ENCODE measurements around the gene RAD51B.
A peak's percentile ranks its signal among the peaks of the same experiment; 100 is the strongest.

RAD51B gene

DNA sequence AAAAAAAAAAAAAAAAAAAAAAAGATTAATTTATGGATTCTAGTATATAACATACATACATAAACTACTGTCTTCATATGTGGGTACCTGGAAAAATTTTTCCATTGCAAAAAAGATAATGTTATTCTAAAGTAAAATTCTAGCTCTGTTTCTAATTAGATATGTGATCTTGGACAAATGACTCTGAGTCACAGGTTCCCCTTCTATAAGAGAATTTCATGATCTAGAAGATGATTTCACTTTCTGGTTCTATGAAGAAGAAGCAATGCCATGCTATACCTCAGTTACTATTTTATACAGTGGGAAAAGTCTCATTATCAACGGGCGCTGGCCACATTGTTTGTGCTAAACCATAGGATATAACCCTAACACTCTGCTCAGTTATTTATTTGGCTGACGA is 622.0 kb downstream of the RAD51B start:
- DNase-seq (ENCODE audit: low spot score) = no peak

DNA sequence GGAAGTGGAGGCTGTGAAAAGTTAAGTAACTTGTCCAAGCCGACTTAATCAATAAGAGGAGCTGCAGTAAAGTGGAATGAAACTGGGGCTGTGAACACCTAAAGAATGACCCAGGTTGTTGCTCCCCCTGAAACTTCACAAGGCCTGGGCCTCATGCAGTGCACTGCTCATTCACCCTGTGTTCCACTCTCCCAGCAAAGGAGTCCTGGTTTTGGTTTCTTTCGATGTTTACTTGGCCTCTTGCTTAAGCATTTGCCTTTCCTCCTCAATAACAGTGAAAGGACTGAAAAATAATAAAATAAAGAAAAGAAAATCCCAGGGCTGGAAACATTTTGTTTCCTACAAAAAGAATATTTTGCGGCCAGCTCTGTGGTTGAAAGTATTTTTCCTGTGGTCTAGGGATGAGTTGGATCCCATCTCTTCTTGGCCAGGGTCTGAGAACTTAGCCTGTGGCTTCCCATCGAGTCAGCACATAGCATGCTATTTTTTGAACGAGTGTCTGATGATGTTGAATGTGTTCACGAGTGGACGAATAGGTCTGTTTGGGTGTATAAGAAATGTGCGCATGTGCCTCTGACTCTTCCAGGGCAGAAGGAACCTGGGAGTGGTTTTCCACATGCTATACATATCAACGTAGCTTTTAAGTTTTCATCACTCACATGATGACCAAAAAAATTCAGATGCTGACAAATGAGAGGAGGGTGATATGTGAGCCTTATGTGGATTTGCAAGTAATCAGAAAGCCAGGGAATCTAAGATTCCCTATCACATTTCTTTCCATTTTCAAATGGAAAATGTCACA is 623.5 kb downstream of the RAD51B start:
- no peak for DNase-seq (ENCODE audit: low spot score)

DNA sequence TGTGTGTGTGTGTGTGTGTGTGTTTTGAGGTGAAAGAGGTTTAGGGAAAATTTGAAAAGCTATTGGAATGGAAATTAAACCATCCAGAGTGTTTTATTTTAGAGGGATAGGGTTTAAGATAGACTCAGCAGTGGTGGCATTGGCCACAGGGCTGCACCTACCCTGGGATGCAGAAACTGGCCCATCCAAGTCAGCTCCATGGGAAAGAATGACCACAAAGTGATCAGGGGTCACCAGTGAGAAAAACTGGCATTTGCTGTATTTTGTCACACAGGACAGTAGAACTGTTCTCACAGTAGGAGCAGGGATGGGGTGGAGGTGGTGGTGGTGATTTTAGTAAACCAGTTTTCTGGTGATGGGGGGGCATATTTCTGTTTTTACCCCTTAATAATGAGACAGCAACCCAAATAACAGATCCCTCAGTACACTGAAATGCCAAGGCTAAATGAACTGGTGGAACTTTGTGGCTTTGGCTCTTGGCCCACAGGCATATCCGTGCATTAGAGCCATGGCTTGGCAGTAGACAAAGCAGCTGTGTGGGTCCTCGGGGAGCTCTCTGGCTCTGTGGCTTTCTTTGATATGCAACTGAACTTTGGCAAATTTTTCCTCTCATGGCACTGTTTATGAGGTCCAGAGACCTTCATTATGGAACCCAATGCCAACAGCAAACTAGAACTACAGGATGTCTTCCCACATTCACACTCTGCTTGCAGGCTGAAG is 625.0 kb downstream of the RAD51B start:
- DNase-seq (ENCODE audit: low spot score) = no peak

DNA sequence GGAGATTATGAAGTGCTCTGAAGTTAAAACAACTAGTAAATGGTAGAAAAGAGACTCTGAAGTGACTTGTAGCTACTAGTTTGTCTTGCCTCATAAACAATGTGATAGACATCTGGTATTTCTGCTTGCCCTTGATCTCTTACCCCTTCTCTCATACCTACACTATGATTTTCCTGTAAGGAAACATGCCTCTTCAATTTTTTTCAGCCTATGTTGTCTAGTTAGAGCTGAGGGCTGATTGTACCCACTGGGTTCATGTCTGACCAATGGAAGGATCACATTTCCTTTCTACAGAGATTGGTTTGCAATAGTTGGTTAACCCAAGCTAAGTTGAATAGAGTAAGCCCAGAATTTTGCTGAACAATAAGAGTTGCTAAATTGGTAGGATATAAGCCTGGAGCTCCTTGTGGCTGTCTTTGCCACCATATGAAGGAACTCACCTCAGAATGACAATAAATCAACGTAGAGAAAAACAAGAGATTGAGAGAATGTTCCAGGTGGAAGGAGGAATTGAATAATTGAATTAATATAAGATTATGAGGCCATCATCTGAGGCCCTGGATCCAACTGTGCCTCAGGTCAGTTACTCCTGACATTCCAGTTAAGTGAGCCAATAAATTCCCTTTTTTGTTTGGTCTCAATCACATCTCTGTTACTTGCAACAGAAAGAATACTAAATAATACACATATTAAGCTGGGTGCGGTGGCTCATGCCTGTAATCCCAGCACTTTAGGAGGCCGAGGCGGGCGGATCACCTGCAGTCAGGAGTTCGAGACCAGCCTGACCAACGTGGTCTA is 626.9 kb downstream of the RAD51B start:
- DNase-seq (ENCODE audit: low spot score) = no peak

DNA sequence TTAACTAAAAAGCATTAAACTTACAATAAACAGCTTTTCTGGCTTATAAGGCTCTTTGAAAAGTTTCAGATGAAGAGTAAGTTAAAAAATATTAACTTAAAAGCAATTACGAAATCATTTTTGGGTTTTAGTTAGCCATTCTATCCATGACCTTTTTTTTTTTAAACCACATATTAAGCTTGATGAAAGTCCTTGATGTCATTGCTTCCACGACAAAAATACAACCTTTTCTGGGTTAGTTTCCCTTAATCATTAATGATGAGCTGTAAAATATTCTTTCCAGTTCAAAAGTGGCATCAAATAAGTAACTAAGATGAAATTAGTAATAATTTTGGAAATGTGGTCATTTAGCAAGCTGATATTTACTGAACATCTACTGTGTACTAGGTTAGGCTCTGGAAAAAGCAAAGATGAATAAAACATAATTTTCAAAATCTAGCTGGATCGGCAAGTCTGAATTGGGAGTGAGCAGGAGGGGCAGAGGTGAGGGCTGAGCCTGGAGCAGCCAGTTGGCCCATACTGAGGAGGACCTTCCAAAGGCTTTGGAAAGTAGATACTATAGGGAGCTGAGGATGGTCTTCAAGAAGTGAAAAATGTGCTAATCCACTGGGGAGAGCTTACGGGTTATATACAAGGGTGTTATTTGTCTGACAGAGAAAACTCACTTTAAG is 628.1 kb downstream of the RAD51B start:
- no peak for DNase-seq (ENCODE audit: low spot score)

DNA sequence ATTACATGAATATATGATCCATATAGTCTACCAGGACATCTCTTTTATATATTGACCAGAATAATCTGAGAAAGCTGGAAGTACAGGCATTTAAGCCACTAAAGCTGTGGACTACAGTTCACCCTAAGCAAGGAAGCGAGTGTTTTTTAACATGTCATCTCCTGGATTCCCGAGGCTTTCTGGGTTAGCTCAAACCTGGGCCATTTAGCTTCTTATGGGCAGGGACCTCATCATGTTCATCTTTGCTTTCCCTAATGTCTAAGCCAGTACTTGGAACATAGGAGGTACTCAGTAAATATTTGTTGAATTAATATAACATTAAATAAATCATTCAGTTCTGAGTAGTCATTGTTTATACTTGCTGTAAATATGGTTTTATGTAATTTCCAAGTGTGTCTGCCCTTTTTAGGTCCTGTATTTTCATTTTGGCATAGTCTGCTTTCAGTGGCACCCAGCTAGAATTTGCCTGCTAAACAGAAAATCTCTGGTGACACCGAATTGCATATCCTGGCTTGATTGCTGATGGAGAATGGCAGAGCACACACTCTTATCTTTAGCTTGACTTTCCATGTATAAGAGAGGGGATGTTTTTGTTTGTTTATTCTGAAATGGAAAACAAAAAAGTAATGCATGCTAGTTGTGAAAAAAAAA is 628.8 kb downstream of the RAD51B start:
- no peak for DNase-seq (ENCODE audit: low spot score)

DNA sequence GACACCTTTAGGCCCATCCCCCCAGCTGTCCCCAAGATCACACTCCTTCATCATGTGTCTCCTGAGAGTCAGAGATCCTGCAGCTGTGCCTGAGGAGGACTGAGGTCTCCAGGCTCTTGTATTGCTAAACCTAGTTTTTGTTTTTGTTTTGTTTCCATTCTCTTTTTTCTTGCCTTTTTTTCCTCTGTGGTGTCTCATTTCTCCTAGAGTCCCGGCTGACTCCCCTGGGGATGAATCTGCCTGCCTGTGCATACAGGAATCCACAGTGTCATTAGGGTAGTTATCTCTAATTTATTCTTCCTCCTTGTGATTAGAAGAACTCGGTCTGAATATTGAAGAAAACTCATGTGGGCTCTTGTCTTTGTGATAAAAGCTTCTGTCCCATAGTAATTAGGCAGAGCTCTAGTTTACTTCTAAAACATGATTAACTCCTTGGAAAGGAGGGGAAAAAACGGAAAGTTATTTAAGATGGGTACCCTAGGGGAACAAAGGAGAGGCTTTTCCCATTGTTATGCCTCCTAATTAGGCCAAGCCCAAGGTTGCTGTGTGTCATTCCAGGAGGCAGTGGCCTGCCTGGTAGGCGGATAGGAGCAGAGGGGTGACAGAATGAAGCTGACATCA is 630.1 kb downstream of the RAD51B start:
- no peak for DNase-seq (ENCODE audit: low spot score)

DNA sequence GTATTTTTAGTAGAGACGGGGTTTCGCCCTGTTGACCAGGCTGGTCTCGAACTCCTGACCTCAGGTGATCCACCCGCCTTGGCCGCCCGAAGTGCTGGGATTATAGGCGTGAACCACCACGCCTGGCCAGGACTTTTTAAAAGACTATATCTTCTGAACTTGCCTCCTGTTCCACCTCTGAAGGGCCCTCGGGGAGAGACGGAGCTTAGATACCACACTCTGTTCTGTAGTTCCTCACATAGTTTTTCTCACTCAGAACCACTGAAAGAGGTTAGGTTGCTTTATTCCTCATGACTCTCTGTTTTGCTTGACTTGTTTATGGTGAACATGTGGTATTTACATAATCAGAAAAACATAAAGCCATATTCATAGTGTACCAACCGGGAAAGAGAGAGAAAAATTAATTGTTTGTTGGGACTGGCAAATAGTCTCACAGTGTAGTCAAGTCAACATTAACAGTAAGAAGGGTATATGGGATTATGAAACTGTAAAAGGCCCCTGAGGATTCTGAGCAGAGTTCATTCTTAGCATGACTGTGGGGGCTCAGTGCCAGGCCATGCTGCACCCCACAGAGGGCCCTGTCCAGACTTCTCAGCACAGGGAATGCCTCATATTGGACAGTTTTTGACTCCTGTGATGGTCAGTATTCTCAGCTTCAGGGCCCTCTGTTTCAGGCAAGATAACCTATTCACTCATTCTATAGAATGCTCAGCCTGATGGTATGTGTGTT is 631.0 kb downstream of the RAD51B start:
- no peak for DNase-seq (ENCODE audit: low spot score)

DNA sequence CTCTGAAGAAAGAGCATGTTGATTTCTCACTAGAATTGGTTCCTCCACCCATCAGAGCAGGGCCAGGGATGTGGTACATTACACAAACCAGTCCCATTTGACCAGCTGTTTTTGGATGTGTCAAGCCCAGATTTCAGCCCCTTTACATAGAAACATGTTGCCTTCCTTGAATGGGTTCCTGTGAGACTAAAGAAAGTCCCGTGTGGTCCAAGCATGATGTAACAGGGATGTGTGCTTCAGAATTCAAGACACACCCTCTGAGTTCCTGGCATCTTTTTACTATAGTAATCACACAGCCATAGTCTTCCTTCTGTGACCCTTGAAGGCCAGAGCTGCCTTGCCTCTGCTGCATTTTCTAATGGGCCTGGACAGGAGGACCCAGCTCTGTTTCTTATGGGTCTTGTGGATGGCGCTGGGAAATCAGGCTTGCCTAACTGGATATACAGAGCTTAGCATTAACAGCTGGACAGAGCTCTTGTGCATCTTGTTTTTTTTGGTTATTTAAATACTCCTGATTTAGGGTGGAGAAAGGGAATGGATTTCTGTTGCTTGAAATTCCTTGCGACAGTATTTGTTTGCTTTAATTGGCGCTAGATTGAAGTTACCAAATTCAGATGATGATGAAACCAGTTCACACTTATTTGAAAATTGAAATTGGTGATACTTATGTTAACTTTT is 632.3 kb downstream of the RAD51B start:
- no peak for DNase-seq (ENCODE audit: low spot score)

DNA sequence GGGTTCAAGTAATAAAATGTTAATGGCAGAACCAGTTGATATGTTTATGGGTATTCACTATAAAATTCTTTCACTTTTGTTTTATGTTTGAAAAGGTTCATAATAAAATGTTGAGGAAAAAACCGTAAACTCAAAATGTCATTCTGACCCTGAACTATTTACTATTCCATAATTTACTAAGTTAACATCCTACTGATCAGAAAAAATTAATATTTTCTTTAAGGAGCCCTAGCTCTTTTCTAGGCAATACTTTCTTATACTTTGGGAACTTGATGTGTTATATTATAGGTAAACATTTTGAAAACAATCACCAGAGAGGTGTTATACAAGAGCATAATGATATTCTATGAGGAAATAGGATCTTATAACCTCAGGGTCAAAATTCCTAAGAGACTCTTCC is 638.7 kb downstream of the RAD51B start:
- no peak for DNase-seq (ENCODE audit: low spot score)

DNA sequence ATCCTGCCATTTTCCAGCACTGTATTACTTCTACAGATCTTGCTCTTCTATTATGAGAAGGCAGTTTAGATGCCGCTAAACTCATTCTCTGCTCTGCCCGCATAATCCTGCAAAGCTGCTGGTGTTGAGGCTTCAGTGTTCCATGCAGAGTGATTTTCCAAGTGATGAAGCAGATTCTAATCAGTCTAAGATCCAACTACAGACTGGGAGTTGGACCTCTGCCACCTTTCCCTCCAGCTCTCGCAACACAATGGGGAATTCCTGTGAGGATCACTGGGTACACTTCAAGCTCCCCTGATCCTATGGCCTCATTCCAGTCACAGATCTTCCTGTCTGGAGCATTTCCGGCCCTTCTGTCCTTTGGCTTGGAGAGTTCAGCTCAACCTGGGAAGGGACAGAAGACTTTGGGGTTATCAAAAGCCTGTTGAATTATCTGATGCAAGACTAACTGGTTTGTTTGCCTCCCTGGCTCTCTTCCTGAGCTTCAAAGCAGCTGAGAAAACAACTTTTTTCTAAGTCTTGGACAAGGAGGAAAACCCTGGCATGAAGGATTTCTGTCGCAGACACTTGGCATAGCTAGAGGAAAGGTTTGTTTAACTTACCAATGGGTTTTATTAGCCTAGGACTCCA is 639.4 kb downstream of the RAD51B start:
- DNase-seq (ENCODE audit: low spot score) = peak; percentile 32

DNA sequence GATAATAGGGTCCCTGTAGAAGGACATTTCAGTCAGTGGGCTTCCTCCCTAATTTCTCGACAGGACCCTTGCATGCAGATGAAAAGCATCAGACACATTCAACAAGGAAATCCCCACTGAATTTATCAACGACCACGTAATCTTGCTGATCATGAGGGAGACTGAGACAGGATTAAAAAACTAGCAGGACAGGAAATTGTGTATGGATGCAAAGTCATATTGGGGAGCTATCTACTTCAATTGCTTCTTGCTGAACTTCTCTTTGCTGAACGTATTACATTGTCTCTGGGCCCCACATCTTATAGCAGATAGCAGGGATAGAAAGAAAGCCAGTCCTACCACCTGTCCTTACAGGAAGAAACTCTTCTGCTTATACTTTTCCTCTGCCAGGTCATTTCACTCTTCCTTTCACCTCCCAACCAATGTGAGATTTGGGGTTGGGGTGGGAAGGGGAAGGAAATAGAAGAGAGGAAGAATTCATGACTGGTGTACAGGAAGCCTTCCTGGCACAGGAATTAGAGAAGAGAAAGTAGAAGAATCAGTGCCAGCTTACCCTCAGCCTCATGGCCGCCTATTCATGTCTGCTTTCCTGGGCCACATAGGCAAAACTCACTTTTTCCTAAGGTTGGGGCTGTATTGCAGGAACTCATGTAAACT is 640.0 kb downstream of the RAD51B start:
- DNase-seq (ENCODE audit: low spot score) = peak; percentile 51

DNA sequence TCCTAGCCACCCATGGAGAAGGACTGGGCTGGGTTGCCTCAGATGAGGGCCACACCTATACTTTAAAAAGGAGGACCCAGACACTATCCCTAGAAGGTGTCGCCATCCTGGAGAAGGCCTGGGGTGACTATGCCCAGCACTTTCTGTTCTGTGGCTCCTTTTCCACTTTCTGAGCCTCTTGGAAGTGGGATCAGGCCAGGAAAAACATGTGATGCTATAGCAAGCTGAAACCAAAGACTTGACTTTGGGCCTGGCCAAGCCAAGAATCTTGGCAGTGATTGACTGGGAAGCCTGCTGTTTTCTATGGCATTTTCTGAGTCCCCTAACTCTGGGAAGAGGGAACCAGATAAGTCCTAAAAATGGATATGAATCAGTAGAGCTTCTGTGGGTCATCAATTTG is 641.0 kb downstream of the RAD51B start:
- DNase-seq (ENCODE audit: low spot score) = no peak

DNA sequence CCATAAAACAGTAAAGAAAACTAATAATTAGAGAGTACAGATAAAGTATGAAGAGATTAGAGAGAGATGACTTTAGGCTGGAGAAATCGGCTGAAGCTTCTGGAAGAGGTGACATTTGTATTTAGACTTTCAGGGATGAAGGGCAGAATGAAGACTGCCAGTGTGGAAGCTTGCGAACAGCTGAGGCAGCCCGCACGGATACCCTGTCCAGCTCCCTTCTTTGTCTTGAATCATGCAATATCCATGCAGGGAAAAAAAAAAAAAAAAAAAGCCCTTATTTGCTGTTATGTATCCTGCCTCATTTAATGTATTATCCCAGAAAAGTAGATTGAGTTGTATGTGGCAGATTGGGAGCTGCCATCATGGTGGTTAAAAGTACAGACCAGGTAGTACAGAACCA is 641.5 kb downstream of the RAD51B start:
- no peak for DNase-seq (ENCODE audit: low spot score)

DNA sequence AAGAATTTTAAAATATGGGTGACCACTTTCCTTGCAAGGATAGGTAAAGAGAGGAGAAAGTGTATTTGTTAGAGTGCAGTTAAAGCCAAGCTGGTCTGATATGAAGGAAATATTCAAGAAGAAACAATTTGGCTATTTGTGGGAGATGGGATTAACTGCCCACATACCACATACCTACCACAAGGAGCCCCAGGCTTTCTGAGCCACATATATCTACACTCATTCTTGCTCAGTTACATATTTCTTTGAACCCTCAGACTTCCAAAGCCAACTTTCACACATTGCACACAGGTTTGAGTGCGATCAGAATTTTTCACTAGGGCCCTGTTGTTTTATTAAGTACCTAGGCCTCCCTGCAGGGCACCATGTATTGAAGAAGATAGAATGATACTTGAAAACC is 643.1 kb downstream of the RAD51B start:
- DNase-seq (ENCODE audit: low spot score) = no peak

DNA sequence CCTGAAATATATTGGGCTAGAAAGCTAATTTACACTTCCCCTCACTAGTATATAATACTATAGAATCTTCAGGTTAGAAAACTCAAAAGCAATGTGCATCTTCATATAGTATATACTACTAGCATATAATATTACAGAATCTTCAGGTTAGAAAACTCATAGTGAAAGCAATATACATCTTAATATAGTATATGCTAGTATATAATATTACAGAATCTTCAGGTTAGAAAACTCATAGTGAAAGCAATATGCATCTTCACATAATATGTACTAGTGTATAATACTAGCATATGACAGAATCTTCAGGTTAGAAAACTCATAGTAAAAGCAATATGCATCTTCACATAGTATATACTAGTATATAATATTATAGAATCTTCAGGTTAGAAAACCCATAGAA is 643.7 kb downstream of the RAD51B start:
- no peak for DNase-seq (ENCODE audit: low spot score)

DNA sequence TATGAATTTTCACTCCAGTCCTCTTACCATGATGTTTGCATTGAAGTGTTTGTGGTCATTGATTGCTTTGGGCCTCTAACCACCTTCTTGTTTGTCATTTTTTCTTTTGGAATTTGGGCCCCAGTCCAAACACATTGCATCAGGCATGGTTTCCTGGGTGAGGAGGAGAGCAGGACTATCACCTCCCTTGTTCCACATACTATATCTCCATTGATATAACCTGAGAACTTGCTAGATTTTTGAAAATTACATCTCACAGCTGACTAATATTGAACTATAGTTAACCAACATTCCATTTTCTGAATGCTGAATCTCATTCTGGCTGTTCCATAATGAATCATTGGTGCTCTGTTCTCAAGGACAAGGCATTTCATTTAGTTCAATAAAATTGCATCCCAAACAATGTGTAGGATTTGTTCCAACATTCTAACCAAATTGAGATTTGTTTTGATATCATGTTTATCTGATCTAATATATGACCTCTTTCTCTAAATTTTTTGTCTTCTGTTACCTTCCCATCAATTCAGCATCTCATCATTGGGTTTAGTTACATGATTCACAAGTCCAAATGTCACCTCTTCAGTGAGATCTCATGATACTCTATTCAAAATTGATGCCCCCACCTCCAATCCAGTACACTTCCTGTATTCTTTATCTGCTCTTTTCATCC is 644.3 kb downstream of the RAD51B start:
- no peak for DNase-seq (ENCODE audit: low spot score)

DNA sequence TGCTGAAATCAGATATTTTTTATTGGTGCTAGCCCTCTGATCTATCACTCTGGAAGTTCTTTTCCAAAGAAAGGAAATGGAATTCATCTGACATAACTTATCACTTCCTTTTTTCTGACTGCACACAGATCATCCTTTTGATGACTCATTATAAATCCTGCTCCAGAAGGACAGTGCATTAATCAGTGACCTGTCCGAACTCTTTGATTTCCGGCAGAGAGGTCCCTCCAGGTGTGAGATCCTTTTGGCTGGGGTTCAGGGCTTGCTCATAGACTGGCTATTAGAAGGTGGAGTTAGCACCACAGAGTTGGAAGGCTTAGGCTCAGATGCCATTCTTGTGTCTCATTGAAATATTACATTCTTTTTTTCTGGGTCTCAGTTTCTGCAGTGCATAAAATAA is 645.1 kb downstream of the RAD51B start:
- DNase-seq (ENCODE audit: low spot score) = no peak

Measured in Ammon's horn (tissue), 1 donor.